Neural progenitor cell (in vitro differentiated cells): ENCODE results near the gene USF2. TPM values are rescaled to one million over a fixed set of nuclear protein-coding genes. Genes with fewer than 3 reads are reported as not detected.

ENCODE experiments used
- DNase-seq: peaks from one replicate; pipeline ENCODE4 v3.0.0-alpha.2; 2016; ENCODE audit warnings: low spot score
- H2AFZ ChIP-seq: fragments of 200-600 bp; sonication (generic); replicated peaks from 2 replicates; pipeline ENCODE4 v1.6.1; 2016; ENCODE audit warnings: antibody characterized with exemption
- H3F3A ChIP-seq: fragments of 200-600 bp; sonication (generic); 2 replicates; pipeline ENCODE4 v1.6.1; 2016; ENCODE audit warnings: antibody characterized with exemption, low read depth
- H3K27ac ChIP-seq: fragments of 200-600 bp; sonication (generic); 2 replicates; pipeline ENCODE4 v1.5.1; 2016; ENCODE audit warnings: mild to moderate bottlenecking
- H3K27me3 ChIP-seq: fragments of 200-600 bp; sonication (generic); 2 replicates; pipeline ENCODE4 v1.6.1; 2016; ENCODE audit warnings: mild to moderate bottlenecking, moderate library complexity
- H3K36me3 ChIP-seq: fragments of 200-600 bp; sonication (generic); 2 replicates; pipeline ENCODE4 v1.5.1; 2016
- H3K4me1 ChIP-seq: fragments of 200-600 bp; sonication (generic); 2 replicates; pipeline ENCODE4 v1.6.1; 2016; ENCODE audit warnings: mixed run types
- H3K4me2 ChIP-seq: fragments of 200-600 bp; sonication (generic); 2 replicates; pipeline ENCODE4 v1.6.1; 2016
- H3K4me3 ChIP-seq: fragments of 200-600 bp; sonication (generic); 2 replicates; pipeline ENCODE4 v1.5.1; 2016
- H3K79me2 ChIP-seq: fragments of 200-600 bp; sonication (generic); 2 replicates; pipeline ENCODE4 v1.6.1; 2016; ENCODE audit warnings: low read depth
- H3K9ac ChIP-seq: fragments of 200-600 bp; sonication (generic); 2 replicates; pipeline ENCODE4 v1.6.1; 2016
- H3K9me3 ChIP-seq: fragments of 200-600 bp; sonication (generic); 2 replicates; pipeline ENCODE4 v1.5.1; 2016; ENCODE audit warnings: low read depth
- H4K20me1 ChIP-seq: fragments of 200-600 bp; sonication (generic); 2 replicates; pipeline ENCODE4 v1.6.1; 2016; ENCODE audit warnings: low read depth
- H3K27ac Mint-ChIP-seq: 3 replicates; pipeline ENCODE4 v1.8.0; 2021; ENCODE audit warnings: mixed read lengths
- H3K27me3 Mint-ChIP-seq: 2 replicates; pipeline ENCODE4 v1.8.0; 2022; ENCODE audit warnings: low read depth, mild to moderate bottlenecking, inconsistent platforms, moderate library complexity, mixed read lengths; ENCODE audit not compliant: insufficient read depth
- H3K36me3 Mint-ChIP-seq: 3 replicates; pipeline ENCODE4 v1.8.0; 2021; ENCODE audit warnings: mixed read lengths
- H3K4me1 Mint-ChIP-seq: 3 replicates; pipeline ENCODE4 v1.8.0; 2021; ENCODE audit warnings: mixed read lengths
- H3K4me3 Mint-ChIP-seq: 3 replicates; pipeline ENCODE4 v1.8.0; 2021; ENCODE audit warnings: mild to moderate bottlenecking, moderate library complexity, mixed read lengths
- H3K9me3 Mint-ChIP-seq: 3 replicates; pipeline ENCODE4 v1.8.0; 2020; ENCODE audit warnings: mixed read lengths
- CTCF ChIP-seq: fragments of 200-600 bp; sonication (generic); IDR thresholded peaks from 2 replicates; pipeline ENCODE4 v1.5.1; 2017; ENCODE audit warnings: antibody characterized with exemption, mild to moderate bottlenecking
- EZH2 ChIP-seq: fragments of 200-600 bp; sonication (generic); IDR thresholded peaks from 2 replicates; pipeline ENCODE4 v1.6.1; 2017; ENCODE audit warnings: antibody characterized with exemption, mild to moderate bottlenecking, moderate library complexity
- EZH2phosphoT487 ChIP-seq: fragments of 200-600 bp; sonication (generic); IDR thresholded peaks from 2 replicates; pipeline ENCODE4 v1.6.1; 2017; ENCODE audit warnings: antibody characterized with exemption
- total RNA-seq: library from RNA; depleted of rRNA; stranded (reverse); fragments of >200 nt; gene quantifications from 2 replicates; pipeline ENCODE4 v1.2.3, GENCODE V29; 2015; ENCODE audit warnings: low replicate concordance

USF2 gene
- total RNA-seq, 1 donor from 2014 or later: 46.8 TPM

- peaks cover 59% of the 10 kb centered on the region for H4K20me1 ChIP-seq
- no peak overlapping the region for H2AFZ ChIP-seq
- H3K9ac ChIP-seq: no peak overlapping the region
- no peaks in the 10 kb centered on the region for H3K9me3 ChIP-seq
- no peak overlapping the region for H3K27ac Mint-ChIP-seq
- peaks cover 5% of the 10 kb centered on the region for H3K36me3 ChIP-seq
- H3K27ac ChIP-seq: no peak overlapping the region
- no peak for DNase-seq
- peaks cover 67% of the 10 kb centered on the region for H3K79me2 ChIP-seq
- H3F3A ChIP-seq: peaks cover 18% of the 10 kb centered on the region
- H3K4me2 ChIP-seq: no peak overlapping the region
- no peaks in the 10 kb centered on the region for H3K27me3 ChIP-seq
- H3K36me3 Mint-ChIP-seq: peaks cover 22% of the 10 kb centered on the region
- no peak for TF ChIP-seq EZH2phosphoT487
- TF ChIP-seq EZH2: no peak
- TF ChIP-seq CTCF: no peak
- peaks cover 28% of the 10 kb centered on the region for H3K27me3 Mint-ChIP-seq
- no peak overlapping the region for H3K4me3 Mint-ChIP-seq
- no peak overlapping the region for H3K4me3 ChIP-seq
- peaks cover 12% of the 10 kb centered on the region for H3K4me1 Mint-ChIP-seq
- peaks cover 8% of the 10 kb centered on the region for H3K4me1 ChIP-seq
- H3K9me3 Mint-ChIP-seq: no peaks in the 10 kb centered on the region
Observed at GRCh38 chr19:35251456-35251855, 17.3 kb upstream of the USF2 start.

- peak overlapping the region; percentile 12 for H3K4me3 Mint-ChIP-seq
- no peak for DNase-seq
Observed at GRCh38 chr19:35253316-35254286, 15.2 kb upstream of the USF2 start.

More at GRCh38 chr19:35253316-35254286, 15.2 kb upstream of the USF2 start:
- Histone ChIP-seq H3K27me3 (no peaks in the 10 kb centered on the region), H3F3A (no peaks in the 10 kb centered on the region), H4K20me1 (peaks cover 80% of the 10 kb centered on the region), H3K9ac (no peak overlapping the region), H3K27ac (no peak overlapping the region), H3K36me3 (peaks cover 5% of the 10 kb centered on the region), H3K4me1 (peaks cover 8% of the 10 kb centered on the region), H3K79me2 (peaks cover 69% of the 10 kb centered on the region), H3K9me3 (no peaks in the 10 kb centered on the region), H3K4me3 (no peak overlapping the region), H3K4me2 (no peak overlapping the region), H2AFZ (no peak overlapping the region)
- no peak overlapping the region for H3K27ac Mint-ChIP-seq
- peaks cover 24% of the 10 kb centered on the region for H3K36me3 Mint-ChIP-seq
- H3K4me1 Mint-ChIP-seq: peaks cover 19% of the 10 kb centered on the region
- no peaks in the 10 kb centered on the region for H3K9me3 Mint-ChIP-seq
- TF ChIP-seq EZH2phosphoT487: no peak
- TF ChIP-seq EZH2: no peak
- no peak for TF ChIP-seq CTCF
- peaks cover 26% of the 10 kb centered on the region for H3K27me3 Mint-ChIP-seq
